Central memory CD4-positive, alpha-beta T cell (primary cell): ENCODE measurements around the gene RBMS2.

ENCODE experiments used
- DNase-seq: peaks from one replicate; pipeline ENCODE4 v3.0.0; 2022

Gene RBMS2

GRCh38 chr12:56589783-56590182 lies 68.2 kb downstream of the RBMS2 start:
- no peak for DNase-seq

GRCh38 chr12:56590237-56590830 lies 68.7 kb downstream of the RBMS2 start:
- DNase-seq, result no peak

- no peak for DNase-seq
Measured at GRCh38 chr12:56591126-56591525, 69.5 kb downstream of the RBMS2 start.

- no peak for DNase-seq
Measured at GRCh38 chr12:56591961-56592360, 70.3 kb downstream of the RBMS2 start.

- DNase-seq, result peak; percentile 50
Measured at GRCh38 chr12:56593909-56594621, 72.4 kb downstream of the RBMS2 start.

- DNase-seq, result no peak
Measured at GRCh38 chr12:56596815-56597214, 75.2 kb downstream of the RBMS2 start.

GRCh38 chr12:56599041-56599440 lies 77.4 kb downstream of the RBMS2 start:
- no peak for DNase-seq

GRCh38 chr12:56599797-56600196 lies 78.2 kb downstream of the RBMS2 start:
- DNase-seq, result no peak

- DNase-seq, result no peak
Measured at GRCh38 chr12:56600753-56601152, 79.1 kb downstream of the RBMS2 start.

GRCh38 chr12:56601503-56601902 lies 79.9 kb downstream of the RBMS2 start:
- no peak for DNase-seq

- no peak for DNase-seq
Measured at GRCh38 chr12:56602239-56602638, 80.6 kb downstream of the RBMS2 start.

GRCh38 chr12:56604355-56604754 lies 82.7 kb downstream of the RBMS2 start:
- no peak for DNase-seq

- DNase-seq, result no peak
Measured at GRCh38 chr12:56614627-56615026, 93.0 kb downstream of the RBMS2 start.

GRCh38 chr12:56616244-56616643 lies 94.6 kb downstream of the RBMS2 start:
- DNase-seq, result no peak

GRCh38 chr12:56616925-56617324 lies 95.3 kb downstream of the RBMS2 start:
- no peak for DNase-seq

GRCh38 chr12:56622535-56622934 lies 100.9 kb downstream of the RBMS2 start:
- DNase-seq, result no peak

GRCh38 chr12:56626701-56627100 lies 105.1 kb downstream of the RBMS2 start:
- no peak for DNase-seq

GRCh38 chr12:56628671-56629458 lies 107.2 kb downstream of the RBMS2 start:
- DNase-seq, result peak; percentile 74

- DNase-seq, result peak; percentile 38
Measured at GRCh38 chr12:56629459-56630179, 108.0 kb downstream of the RBMS2 start.

- peak; percentile 81 for DNase-seq
Measured at GRCh38 chr12:56630180-56630632, 108.6 kb downstream of the RBMS2 start, which contains the start of gene BAZ2A. Gene BAZ2A, minus strand, starts transcription at chr12:56630326. Its CDS starts 12,796 bp downstream, at chr12:56617530.

GRCh38 chr12:56631790-56632700 lies 110.4 kb downstream of the RBMS2 start:
- peak; percentile 33 for DNase-seq
